KMS-11 (cell line): ENCODE data around the gene PLXNA4.

Experiments
- H2AFZ ChIP-seq: fragments of 200-600 bp; sonication (generic); 2 replicates; pipeline ENCODE4 v1.6.1; 2016; ENCODE audit warnings: antibody characterized with exemption, mixed run types, low read depth
- H3K27ac ChIP-seq: fragments of 200-600 bp; sonication (generic); 2 replicates; pipeline ENCODE4 v1.6.1; 2016; ENCODE audit warnings: mild to moderate bottlenecking, mixed run types
- H3K27me3 ChIP-seq: fragments of 200-600 bp; sonication (generic); 2 replicates; pipeline ENCODE4 v1.6.1; 2017; ENCODE audit warnings: mild to moderate bottlenecking, low read depth, mixed run types, moderate library complexity; ENCODE audit not compliant: insufficient read depth
- H3K36me3 ChIP-seq: fragments of 200-600 bp; sonication (generic); 2 replicates; pipeline ENCODE4 v1.6.1; 2017; ENCODE audit warnings: mild to moderate bottlenecking, mixed run types; ENCODE audit not compliant: insufficient read depth
- H3K4me1 ChIP-seq: fragments of 200-600 bp; sonication (generic); 2 replicates; pipeline ENCODE4 v1.6.1; 2016; ENCODE audit warnings: mild to moderate bottlenecking, low read depth, mixed run types; ENCODE audit not compliant: poor library complexity, severe bottlenecking
- H3K4me2 ChIP-seq: fragments of 200-600 bp; sonication (generic); 2 replicates; pipeline ENCODE4 v1.7.0; 2016; ENCODE audit warnings: mild to moderate bottlenecking, mixed run types
- H3K4me3 ChIP-seq: fragments of 200-600 bp; sonication (generic); IDR thresholded peaks from 2 replicates; pipeline ENCODE4 v1.6.1; 2017; ENCODE audit warnings: low read depth, low read length, mixed read lengths; ENCODE audit not compliant: insufficient read depth
- H3K79me2 ChIP-seq: fragments of 200-600 bp; sonication (generic); 2 replicates; pipeline ENCODE4 v1.6.1; 2016; ENCODE audit warnings: low read depth, mixed run types; ENCODE audit not compliant: insufficient read depth
- H3K9ac ChIP-seq: fragments of 200-600 bp; sonication (generic); 2 replicates; pipeline ENCODE4 v1.6.1; 2016; ENCODE audit warnings: mild to moderate bottlenecking, mixed run types
- H4K20me1 ChIP-seq: fragments of 200-600 bp; sonication (generic); 2 replicates; pipeline ENCODE4 v1.6.1; 2016; ENCODE audit warnings: mild to moderate bottlenecking, mixed run types; ENCODE audit not compliant: insufficient read depth
- TF ChIP-seq, protein P1 (sequence below): fragments of 200-600 bp; sonication (generic); conservative IDR thresholded peaks from 2 replicates; pipeline ENCODE4 v1.6.1; 2017; ENCODE audit warnings: low read depth, mild to moderate bottlenecking, antibody characterized with exemption, low read length, moderate library complexity, mixed read lengths

PLXNA4 gene

DNA sequence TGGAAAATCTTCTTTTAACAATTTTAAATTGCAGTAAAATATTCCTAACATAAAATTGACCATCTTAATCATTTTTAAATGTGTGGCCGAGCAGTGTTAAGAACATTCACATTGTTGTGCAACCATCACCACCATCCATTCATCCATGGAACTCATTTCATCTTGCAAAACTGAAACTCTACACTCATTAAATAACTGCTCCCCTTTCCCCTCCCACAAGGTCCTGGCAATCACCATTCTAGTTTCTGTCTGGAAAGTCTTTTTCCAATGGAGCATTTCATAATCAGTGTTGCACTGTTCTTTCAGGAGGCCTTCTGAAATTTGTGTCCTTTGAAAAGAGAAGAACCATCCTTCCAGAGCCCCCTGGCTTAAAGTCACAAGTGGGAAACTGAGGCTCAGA is 233.1 kb downstream of the PLXNA4 start:
- no peaks in the 10 kb centered on the region for H3K27me3 ChIP-seq
- H3K36me3 ChIP-seq, result no peaks in the 10 kb centered on the region
- no peaks in the 10 kb centered on the region for H3K79me2 ChIP-seq
- TF ChIP-seq, protein P1, sequence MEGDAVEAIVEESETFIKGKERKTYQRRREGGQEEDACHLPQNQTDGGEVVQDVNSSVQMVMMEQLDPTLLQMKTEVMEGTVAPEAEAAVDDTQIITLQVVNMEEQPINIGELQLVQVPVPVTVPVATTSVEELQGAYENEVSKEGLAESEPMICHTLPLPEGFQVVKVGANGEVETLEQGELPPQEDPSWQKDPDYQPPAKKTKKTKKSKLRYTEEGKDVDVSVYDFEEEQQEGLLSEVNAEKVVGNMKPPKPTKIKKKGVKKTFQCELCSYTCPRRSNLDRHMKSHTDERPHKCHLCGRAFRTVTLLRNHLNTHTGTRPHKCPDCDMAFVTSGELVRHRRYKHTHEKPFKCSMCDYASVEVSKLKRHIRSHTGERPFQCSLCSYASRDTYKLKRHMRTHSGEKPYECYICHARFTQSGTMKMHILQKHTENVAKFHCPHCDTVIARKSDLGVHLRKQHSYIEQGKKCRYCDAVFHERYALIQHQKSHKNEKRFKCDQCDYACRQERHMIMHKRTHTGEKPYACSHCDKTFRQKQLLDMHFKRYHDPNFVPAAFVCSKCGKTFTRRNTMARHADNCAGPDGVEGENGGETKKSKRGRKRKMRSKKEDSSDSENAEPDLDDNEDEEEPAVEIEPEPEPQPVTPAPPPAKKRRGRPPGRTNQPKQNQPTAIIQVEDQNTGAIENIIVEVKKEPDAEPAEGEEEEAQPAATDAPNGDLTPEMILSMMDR, result no peak
- H3K4me1 ChIP-seq, result no peaks in the 10 kb centered on the region
- H3K4me2 ChIP-seq, result no peak overlapping the region
- no peak overlapping the region for H3K27ac ChIP-seq
- no peak overlapping the region for H2AFZ ChIP-seq
- no peak overlapping the region for H3K4me3 ChIP-seq
- no peaks in the 10 kb centered on the region for H4K20me1 ChIP-seq
- no peak overlapping the region for H3K9ac ChIP-seq

DNA sequence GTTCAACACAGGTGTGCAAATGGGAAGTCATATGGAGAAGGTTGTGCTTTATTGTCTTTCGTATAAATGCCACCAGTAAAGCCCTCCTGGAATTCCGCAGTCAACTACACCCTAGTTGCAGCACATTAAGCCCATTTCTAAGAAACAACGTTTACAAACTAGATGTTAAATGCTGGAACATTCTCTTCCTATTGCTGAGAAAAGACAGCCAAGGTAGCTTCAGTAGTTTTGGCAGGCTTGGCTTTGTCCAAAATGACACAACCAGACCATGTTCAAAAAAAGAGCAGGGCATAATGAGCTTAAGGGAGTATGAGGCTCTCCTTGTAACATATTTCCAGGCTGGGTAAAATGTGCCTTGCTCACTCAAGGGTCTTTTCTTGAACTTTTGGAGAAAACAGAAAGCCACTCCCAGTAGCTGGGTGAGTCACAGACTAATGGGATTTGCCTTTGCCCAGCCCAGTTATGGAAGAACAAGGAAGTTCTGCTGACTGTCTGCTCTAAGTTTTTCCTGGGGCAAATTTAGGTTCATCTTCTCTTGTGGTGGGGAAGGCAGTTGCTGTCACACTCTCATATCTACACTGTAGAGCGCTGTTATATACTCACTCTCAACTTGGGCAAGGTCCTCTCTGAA is 238.7 kb downstream of the PLXNA4 start:
- no peaks in the 10 kb centered on the region for H3K27me3 ChIP-seq
- no peak overlapping the region for H3K4me2 ChIP-seq
- H4K20me1 ChIP-seq, result no peaks in the 10 kb centered on the region
- H3K79me2 ChIP-seq, result no peaks in the 10 kb centered on the region
- TF ChIP-seq, protein P1, result no peak
- H3K36me3 ChIP-seq, result no peaks in the 10 kb centered on the region
- H3K27ac ChIP-seq, result no peak overlapping the region
- no peak overlapping the region for H2AFZ ChIP-seq
- no peak overlapping the region for H3K4me3 ChIP-seq
- no peaks in the 10 kb centered on the region for H3K4me1 ChIP-seq
- H3K9ac ChIP-seq, result no peak overlapping the region

- no peaks in the 10 kb centered on the region for H3K36me3 ChIP-seq
- H2AFZ ChIP-seq, result no peak overlapping the region
- H3K27ac ChIP-seq, result no peak overlapping the region
- H3K4me1 ChIP-seq, result no peaks in the 10 kb centered on the region
- H3K4me3 ChIP-seq, result no peak overlapping the region
- no peak overlapping the region for H3K9ac ChIP-seq
- no peaks in the 10 kb centered on the region for H3K27me3 ChIP-seq
- TF ChIP-seq, protein P1, result no peak
- H3K4me2 ChIP-seq, result no peak overlapping the region
- H3K79me2 ChIP-seq, result no peaks in the 10 kb centered on the region
- no peaks in the 10 kb centered on the region for H4K20me1 ChIP-seq
Measured at GRCh38 chr7:132336797-132337196, 239.5 kb downstream of the PLXNA4 start.

DNA sequence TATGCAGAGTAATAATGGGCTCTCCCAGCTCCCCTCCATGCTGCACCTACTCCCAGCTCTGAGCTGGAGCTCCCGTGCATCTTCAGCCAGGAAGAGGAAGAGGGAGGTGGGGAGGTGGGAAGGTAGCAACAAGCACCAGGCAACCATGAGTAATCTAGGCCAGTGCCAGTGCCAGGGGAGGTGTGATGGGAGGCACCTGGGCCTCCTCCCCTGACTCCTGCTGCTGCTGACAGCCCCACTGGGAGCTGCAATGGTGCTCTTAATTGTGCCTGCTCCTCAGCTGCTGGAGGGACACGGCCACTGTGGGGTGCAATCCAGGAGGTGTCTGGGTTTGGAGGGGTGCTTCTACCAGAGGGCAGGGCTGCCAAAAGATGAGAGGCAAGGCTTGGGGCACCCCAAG is 243.0 kb downstream of the PLXNA4 start:
- Histone ChIP-seq H4K20me1 (no peaks in the 10 kb centered on the region), H3K4me1 (no peaks in the 10 kb centered on the region), H3K4me2 (no peak overlapping the region), H3K27ac (no peak overlapping the region), H3K4me3 (no peak overlapping the region), H3K79me2 (no peaks in the 10 kb centered on the region), H3K36me3 (no peaks in the 10 kb centered on the region), H3K27me3 (no peaks in the 10 kb centered on the region), H3K9ac (no peak overlapping the region), H2AFZ (no peak overlapping the region)
- TF ChIP-seq, protein P1, result no peak
